ENCODE results near the gene RNASEL.
"Not testable (repeated sequence)": the region's sequence is repeated elsewhere in the genome, so short reads cannot be mapped to it uniquely, and the experiment has no call there.

Gene RNASEL

GRCh38 chr1:182563095-182563494 lies 26.0 kb downstream of the RNASEL start:
- peaks cover 9% of the 10 kb centered on the region; the same call in 1 of the 2 replicates for H3K27me3 ChIP-seq (ENCODE audit: insufficient read depth, low read length)
- H3K4me3 ChIP-seq (ENCODE audit: low read depth, low read length), result no peak overlapping the region

DNA sequence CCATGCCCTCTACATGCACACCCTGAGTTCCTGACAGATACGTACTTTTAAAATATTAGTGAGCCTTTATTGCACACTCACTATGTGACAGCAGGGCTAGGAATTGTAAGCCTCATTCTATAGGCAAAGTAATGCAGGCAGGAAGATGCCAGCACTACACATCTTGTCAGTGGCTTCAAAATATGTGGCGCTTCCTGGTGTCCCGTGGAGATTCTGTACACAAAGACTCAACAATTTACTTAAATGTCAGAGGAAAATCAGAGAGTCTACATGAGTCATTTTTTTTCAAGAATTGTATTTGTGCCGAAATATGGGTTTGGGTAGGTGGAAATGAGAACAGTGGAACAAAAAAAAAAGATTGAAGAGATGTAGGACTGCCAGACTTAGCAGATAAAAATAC lies 27.6 kb downstream of the RNASEL start:
- Histone ChIP-seq H3K4me1 (ENCODE audit: control insufficient read depth, insufficient read depth, low read length, unreplicated experiment) (no peaks in the 10 kb centered on the region), H3K27ac (ENCODE audit: low read depth, low read length) (no peak overlapping the region), H3K4me3 (ENCODE audit: low read depth, low read length) (no peak overlapping the region), H3K79me2 (ENCODE audit: control insufficient read depth, insufficient read depth, low read length, unreplicated experiment) (no peaks in the 10 kb centered on the region), H3K36me3 (ENCODE audit: insufficient read depth, low read length) (no peaks in the 10 kb centered on the region), H3K27me3 (ENCODE audit: insufficient read depth, low read length) (peaks cover 9% of the 10 kb centered on the region; the same call in 1 of the 2 replicates), H2AFZ (ENCODE audit: low read length, unreplicated experiment) (no peak overlapping the region)

More at GRCh38 chr1:182563095-182563494, 26.0 kb downstream of the RNASEL start:
- Histone ChIP-seq H3K36me3 (ENCODE audit: insufficient read depth, low read length) (no peaks in the 10 kb centered on the region), H3K4me1 (ENCODE audit: control insufficient read depth, insufficient read depth, low read length, unreplicated experiment) (no peaks in the 10 kb centered on the region), H3K79me2 (ENCODE audit: control insufficient read depth, insufficient read depth, low read length, unreplicated experiment) (no peaks in the 10 kb centered on the region), H3K27ac (ENCODE audit: low read depth, low read length) (no peak overlapping the region), H2AFZ (ENCODE audit: low read length, unreplicated experiment) (no peak overlapping the region)

- H3K4me3 ChIP-seq (ENCODE audit: low read depth, low read length), result no peak overlapping the region
- H3K36me3 ChIP-seq (ENCODE audit: insufficient read depth, low read length), result no peaks in the 10 kb centered on the region
- H3K27ac ChIP-seq (ENCODE audit: low read depth, low read length), result no peak overlapping the region
- no peaks in the 10 kb centered on the region for H3K4me1 ChIP-seq (ENCODE audit: control insufficient read depth, insufficient read depth, low read length, unreplicated experiment)
- no peak overlapping the region for H2AFZ ChIP-seq (ENCODE audit: low read length, unreplicated experiment)
- no peaks in the 10 kb centered on the region for H3K79me2 ChIP-seq (ENCODE audit: control insufficient read depth, insufficient read depth, low read length, unreplicated experiment)
- peaks cover 9% of the 10 kb centered on the region; the same call in 1 of the 2 replicates for H3K27me3 ChIP-seq (ENCODE audit: insufficient read depth, low read length)
Measured at GRCh38 chr1:182560392-182560984, 28.6 kb downstream of the RNASEL start.

GRCh38 chr1:182556279-182556678 lies 32.8 kb downstream of the RNASEL start:
- no peaks in the 10 kb centered on the region for H3K36me3 ChIP-seq (ENCODE audit: insufficient read depth, low read length)
- peaks cover 3% of the 10 kb centered on the region; the same call in 1 of the 2 replicates for H3K27me3 ChIP-seq (ENCODE audit: insufficient read depth, low read length)
- H3K4me3 ChIP-seq (ENCODE audit: low read depth, low read length), result no peak overlapping the region
- H3K79me2 ChIP-seq (ENCODE audit: control insufficient read depth, insufficient read depth, low read length, unreplicated experiment), result no peaks in the 10 kb centered on the region
- no peak overlapping the region for H3K27ac ChIP-seq (ENCODE audit: low read depth, low read length)
- no peak overlapping the region for H2AFZ ChIP-seq (ENCODE audit: low read length, unreplicated experiment)
- no peaks in the 10 kb centered on the region for H3K4me1 ChIP-seq (ENCODE audit: control insufficient read depth, insufficient read depth, low read length, unreplicated experiment)

- no peaks in the 10 kb centered on the region for H3K27me3 ChIP-seq (ENCODE audit: insufficient read depth, low read length)
- H3K36me3 ChIP-seq (ENCODE audit: insufficient read depth, low read length), result no peaks in the 10 kb centered on the region
- no peak overlapping the region for H2AFZ ChIP-seq (ENCODE audit: low read length, unreplicated experiment)
- H3K79me2 ChIP-seq (ENCODE audit: control insufficient read depth, insufficient read depth, low read length, unreplicated experiment), result no peaks in the 10 kb centered on the region
- no peaks in the 10 kb centered on the region for H3K4me1 ChIP-seq (ENCODE audit: control insufficient read depth, insufficient read depth, low read length, unreplicated experiment)
- H3K4me3 ChIP-seq (ENCODE audit: low read depth, low read length), result no peak overlapping the region
- H3K27ac ChIP-seq (ENCODE audit: low read depth, low read length), result no peak overlapping the region
Measured at GRCh38 chr1:182555493-182555892, 33.6 kb downstream of the RNASEL start.

DNA sequence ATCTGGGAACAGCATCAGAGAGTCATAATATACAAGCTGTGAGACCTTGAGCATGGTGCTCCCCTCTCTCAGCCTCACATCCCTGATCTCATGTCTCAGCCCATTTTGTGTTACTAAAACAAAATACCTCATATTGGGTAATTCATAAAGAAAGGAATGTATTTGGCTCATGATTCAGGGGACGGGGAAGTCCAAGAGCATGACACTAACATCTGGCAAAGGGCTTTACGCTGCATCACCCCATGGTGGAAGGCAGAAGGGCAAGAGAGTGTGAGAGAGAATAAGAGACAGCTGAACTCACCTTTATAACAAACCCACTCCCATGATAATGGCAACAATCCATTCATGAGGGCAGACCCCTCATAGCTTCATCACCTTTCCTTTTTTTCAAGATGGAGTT lies 36.5 kb downstream of the RNASEL start:
- Histone ChIP-seq H3K79me2 (ENCODE audit: control insufficient read depth, insufficient read depth, low read length, unreplicated experiment) (no peaks in the 10 kb centered on the region), H3K36me3 (ENCODE audit: insufficient read depth, low read length) (no peaks in the 10 kb centered on the region), H3K27ac (ENCODE audit: low read depth, low read length) (no peak overlapping the region), H3K4me1 (ENCODE audit: control insufficient read depth, insufficient read depth, low read length, unreplicated experiment) (no peaks in the 10 kb centered on the region), H3K27me3 (ENCODE audit: insufficient read depth, low read length) (no peaks in the 10 kb centered on the region), H3K4me3 (ENCODE audit: low read depth, low read length) (no peak overlapping the region), H2AFZ (ENCODE audit: low read length, unreplicated experiment) (no peak overlapping the region)

GRCh38 chr1:182549811-182550210 lies 39.2 kb downstream of the RNASEL start:
- H3K4me1 ChIP-seq (ENCODE audit: control insufficient read depth, insufficient read depth, low read length, unreplicated experiment), result no peaks in the 10 kb centered on the region
- no peaks in the 10 kb centered on the region for H3K79me2 ChIP-seq (ENCODE audit: control insufficient read depth, insufficient read depth, low read length, unreplicated experiment)

GRCh38 chr1:182549346-182549745 lies 39.7 kb downstream of the RNASEL start:
- no peak overlapping the region for H3K4me3 ChIP-seq (ENCODE audit: low read depth, low read length)
- no peaks in the 10 kb centered on the region for H3K79me2 ChIP-seq (ENCODE audit: control insufficient read depth, insufficient read depth, low read length, unreplicated experiment)
- no peak overlapping the region for H3K27ac ChIP-seq (ENCODE audit: low read depth, low read length)
- no peaks in the 10 kb centered on the region for H3K36me3 ChIP-seq (ENCODE audit: insufficient read depth, low read length)
- no peaks in the 10 kb centered on the region for H3K4me1 ChIP-seq (ENCODE audit: control insufficient read depth, insufficient read depth, low read length, unreplicated experiment)
- peaks cover under 1% of the 10 kb centered on the region; the same call in 1 of the 2 replicates for H3K27me3 ChIP-seq (ENCODE audit: insufficient read depth, low read length)
- H2AFZ ChIP-seq (ENCODE audit: low read length, unreplicated experiment), result no peak overlapping the region

More at GRCh38 chr1:182549811-182550210, 39.2 kb downstream of the RNASEL start:
- Histone ChIP-seq H3K4me3 (ENCODE audit: low read depth, low read length) (no peak overlapping the region), H2AFZ (ENCODE audit: low read length, unreplicated experiment) (no peak overlapping the region), H3K36me3 (ENCODE audit: insufficient read depth, low read length) (no peaks in the 10 kb centered on the region), H3K27ac (ENCODE audit: low read depth, low read length) (no peak overlapping the region), H3K27me3 (ENCODE audit: insufficient read depth, low read length) (no peaks in the 10 kb centered on the region)

- Histone ChIP-seq H3K27ac (ENCODE audit: low read depth, low read length) (no peak overlapping the region), H3K79me2 (ENCODE audit: control insufficient read depth, insufficient read depth, low read length, unreplicated experiment) (no peaks in the 10 kb centered on the region), H3K4me3 (ENCODE audit: low read depth, low read length) (no peak overlapping the region), H3K27me3 (ENCODE audit: insufficient read depth, low read length) (peaks cover 37% of the 10 kb centered on the region), H2AFZ (ENCODE audit: low read length, unreplicated experiment) (no peak overlapping the region), H3K4me1 (ENCODE audit: control insufficient read depth, insufficient read depth, low read length, unreplicated experiment) (no peaks in the 10 kb centered on the region), H3K36me3 (ENCODE audit: insufficient read depth, low read length) (no peaks in the 10 kb centered on the region)
Measured at GRCh38 chr1:182533896-182534295, 55.2 kb downstream of the RNASEL start.

GRCh38 chr1:182528206-182528605 lies 60.9 kb downstream of the RNASEL start:
- H3K79me2 ChIP-seq (ENCODE audit: control insufficient read depth, insufficient read depth, low read length, unreplicated experiment); H2AFZ ChIP-seq (ENCODE audit: low read length, unreplicated experiment); H3K4me1 ChIP-seq (ENCODE audit: control insufficient read depth, insufficient read depth, low read length, unreplicated experiment); H3K27ac ChIP-seq (ENCODE audit: low read depth, low read length); H3K4me3 ChIP-seq (ENCODE audit: low read depth, low read length); H3K36me3 ChIP-seq (ENCODE audit: insufficient read depth, low read length): not testable (repeated sequence)
- H3K27me3 ChIP-seq (ENCODE audit: insufficient read depth, low read length), result peaks cover 17% of the 10 kb centered on the region

- Histone ChIP-seq H3K36me3 (ENCODE audit: insufficient read depth, low read length) (no peaks in the 10 kb centered on the region), H2AFZ (ENCODE audit: low read length, unreplicated experiment) (no peak overlapping the region), H3K27ac (ENCODE audit: low read depth, low read length) (no peak overlapping the region), H3K4me1 (ENCODE audit: control insufficient read depth, insufficient read depth, low read length, unreplicated experiment) (no peaks in the 10 kb centered on the region), H3K27me3 (ENCODE audit: insufficient read depth, low read length) (peaks cover 17% of the 10 kb centered on the region), H3K79me2 (ENCODE audit: control insufficient read depth, insufficient read depth, low read length, unreplicated experiment) (no peaks in the 10 kb centered on the region), H3K4me3 (ENCODE audit: low read depth, low read length) (no peak overlapping the region)
Measured at GRCh38 chr1:182527680-182528079, 61.4 kb downstream of the RNASEL start.
